ENCODE results near the gene PRRC2B.

DNA sequence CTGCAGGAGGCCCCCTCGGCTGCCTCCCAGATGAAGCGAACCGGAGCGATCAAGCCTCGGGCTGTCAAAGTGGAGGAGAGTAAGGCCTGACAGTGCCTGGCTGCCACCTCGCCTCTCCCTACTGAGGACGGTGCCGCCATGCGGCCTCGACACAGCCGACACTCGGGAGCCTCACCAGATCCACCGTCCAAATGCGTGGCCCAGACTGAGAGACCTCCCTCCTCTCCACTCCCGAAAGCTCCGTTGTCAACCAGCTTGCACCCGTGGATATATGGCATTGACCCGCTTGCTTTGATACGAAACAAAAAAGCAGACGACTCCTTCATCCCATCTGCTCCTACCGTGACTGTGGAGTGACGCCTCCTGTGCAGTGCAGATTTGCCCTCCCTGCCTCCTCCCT, 101.9 kb downstream of the PRRC2B start:
- no peak for TF ChIP-seq CTCF (IDR thresholded peaks at IDR 0.05)
- no peak for TF ChIP-seq POLR2A (IDR thresholded peaks at IDR 0.05)

All from testis (tissue), 2 donors.